ENCODE results near the gene ABLIM2.
A peak's percentile ranks its signal among the peaks of the same experiment; 100 is the strongest.

ABLIM2 gene

DNA sequence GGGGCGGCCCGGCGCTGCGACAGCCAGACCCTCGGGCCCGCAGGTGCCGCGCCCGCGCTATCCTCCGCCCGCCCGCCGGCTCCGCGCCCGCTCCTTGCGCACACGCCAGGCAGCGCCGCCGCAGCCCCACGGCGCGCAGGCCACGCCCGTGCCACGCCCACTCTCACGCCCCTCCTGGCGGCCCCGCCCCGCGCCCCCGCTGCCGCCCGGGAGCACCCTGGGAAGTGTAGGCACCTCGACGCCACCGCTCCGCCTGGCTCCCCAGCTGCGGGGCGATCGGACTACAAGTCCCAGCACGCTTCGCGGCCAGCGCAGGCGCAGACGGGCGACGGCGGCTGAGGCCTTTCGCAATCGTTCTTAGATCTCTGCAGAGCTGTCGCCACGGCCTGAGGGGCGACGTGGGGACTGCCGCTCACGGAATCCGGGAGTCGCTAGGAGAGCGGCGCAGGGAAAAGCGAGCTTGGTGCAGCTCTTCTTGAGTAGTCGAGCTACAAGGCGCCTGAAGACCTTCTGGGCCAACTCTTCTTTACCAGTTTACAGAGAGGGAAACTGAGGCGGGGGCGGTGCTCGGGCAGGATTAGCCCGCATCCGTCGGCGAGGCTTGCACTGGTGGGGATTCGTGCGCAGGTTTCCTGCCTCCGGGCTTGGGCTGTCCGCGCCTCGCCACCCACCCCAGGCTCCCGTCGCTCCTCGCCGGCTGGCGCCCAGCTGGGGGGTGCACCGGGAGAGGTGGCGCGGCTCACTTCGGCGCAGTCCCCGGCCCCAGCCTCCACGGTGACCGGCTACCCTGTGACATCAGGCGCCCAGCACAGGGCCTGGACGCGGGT lies at the start of gene ABLIM2:
TSS of gene ABLIM2 (minus strand) at position 104 of the 827 bp plus-strand sequence. CDS start 124 bp downstream, outside the sequence.
- DNase-seq: peak; percentile 86

DNA sequence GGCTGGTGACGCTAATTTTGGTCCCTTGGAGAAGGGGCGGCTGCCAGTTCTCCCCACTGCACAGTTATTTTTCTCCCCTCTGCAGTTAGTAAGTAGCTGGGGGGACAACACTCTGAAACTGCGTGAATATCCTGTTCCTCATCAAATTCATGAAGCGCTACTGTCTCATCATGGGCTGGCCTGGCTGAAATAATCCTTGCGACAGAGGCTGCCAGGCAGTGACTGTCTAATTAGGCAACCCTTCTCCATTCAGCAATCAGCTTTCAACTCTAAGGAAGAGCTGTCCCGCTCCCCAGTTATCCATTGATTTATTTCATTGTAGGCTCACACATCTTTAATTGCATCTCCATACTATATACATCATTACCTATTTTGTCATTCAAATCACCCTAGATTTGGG lies 48.7 kb upstream of the ABLIM2 start:
- DNase-seq: no peak

DNA sequence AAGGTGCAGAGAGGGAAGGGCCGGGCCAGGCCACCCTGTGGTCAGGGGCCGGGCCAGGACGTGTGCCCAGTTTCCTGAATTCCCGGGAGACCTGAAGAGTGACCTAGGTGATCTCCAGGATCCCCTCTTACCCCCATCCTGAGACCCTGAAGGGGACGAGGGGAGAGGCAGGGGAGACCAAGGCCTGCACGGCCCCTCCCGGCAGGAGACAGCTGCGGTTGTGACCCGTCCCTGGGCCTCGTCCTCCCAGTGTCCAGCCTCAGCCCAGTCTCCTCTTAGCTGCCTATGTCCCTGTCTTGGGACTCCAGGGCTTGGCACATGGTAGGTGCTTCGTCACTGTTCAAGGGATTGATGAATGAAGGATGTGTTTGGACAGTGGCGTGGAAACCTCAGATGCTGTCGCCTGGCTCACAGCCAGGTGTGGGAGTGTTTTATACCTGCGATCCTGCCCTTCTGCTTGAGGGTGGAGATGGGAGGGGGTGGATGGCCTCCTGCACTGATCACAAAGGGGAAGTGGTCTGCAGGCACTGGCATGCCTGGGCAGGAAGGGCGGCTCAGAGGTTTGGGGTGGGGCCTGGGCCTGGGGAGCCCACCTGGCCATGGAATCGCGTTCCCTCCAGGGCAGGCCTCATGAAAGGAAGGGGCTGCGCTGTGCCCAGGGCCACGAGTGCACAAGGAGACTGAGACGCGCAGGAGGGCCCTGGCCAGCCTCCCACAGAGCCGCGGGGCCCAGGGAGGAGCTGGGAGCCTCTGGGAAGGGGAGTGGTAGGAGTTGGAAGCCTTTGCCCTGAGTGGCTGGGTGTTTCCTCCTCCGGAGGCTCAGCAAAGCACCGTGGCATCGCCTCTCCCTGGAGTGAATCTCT lies 47.4 kb upstream of the ABLIM2 start:
- DNase-seq: no peak

DNA sequence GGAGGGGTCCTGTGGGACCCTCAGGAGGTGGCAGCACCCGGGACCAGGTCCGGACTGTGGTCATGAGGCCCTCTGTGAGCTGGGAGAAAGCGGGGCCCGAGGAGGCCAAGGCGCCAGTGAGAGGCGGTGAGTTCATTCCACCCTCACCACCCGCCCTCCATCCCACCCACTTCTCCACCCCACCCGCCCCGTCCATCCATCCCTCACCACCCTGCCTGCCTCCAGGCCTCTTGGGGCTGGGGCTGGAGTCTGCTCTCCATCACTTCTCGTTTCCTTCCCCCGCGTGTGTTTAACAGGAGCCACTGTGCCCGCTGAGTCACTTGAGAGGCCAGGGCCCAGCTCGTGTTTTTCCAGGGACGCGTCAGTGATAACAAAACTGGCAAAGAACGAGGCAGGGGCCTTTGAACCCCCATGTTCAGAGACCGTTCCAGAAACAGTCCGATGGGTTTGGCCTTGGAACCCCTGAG lies 46.7 kb upstream of the ABLIM2 start:
- no peak for DNase-seq

DNA sequence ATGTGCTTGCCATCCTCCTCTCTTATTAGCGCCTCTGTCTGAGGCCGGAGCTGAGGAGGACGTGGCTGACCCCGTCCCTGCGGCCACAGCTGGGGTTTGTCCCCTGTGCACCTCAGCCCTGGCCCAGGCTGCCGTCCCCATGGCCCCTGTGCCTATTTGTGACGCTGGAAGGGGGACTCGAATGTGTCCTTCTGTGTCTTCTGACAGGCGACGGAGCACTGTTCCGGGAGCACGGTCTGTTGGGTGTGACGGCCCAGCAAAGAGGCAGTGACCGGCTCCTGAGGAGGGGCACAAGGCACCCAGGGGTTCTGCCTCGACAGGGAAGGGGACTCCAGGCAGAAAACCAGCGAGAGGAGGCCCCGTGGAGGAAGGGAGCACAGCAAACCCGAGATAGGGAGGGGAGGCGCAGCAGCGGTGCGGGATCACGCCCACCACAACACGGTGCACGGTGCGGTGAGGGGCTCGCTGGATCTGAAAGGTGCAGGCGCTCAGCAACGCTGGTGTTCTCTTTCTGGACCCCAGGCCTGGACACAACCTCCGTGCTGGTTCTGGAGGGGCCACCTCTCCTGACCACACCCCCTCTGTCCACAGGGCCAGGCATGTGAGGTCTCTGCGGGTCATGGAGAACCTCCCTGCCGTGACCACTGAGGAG lies 46.1 kb upstream of the ABLIM2 start:
- DNase-seq: no peak

DNA sequence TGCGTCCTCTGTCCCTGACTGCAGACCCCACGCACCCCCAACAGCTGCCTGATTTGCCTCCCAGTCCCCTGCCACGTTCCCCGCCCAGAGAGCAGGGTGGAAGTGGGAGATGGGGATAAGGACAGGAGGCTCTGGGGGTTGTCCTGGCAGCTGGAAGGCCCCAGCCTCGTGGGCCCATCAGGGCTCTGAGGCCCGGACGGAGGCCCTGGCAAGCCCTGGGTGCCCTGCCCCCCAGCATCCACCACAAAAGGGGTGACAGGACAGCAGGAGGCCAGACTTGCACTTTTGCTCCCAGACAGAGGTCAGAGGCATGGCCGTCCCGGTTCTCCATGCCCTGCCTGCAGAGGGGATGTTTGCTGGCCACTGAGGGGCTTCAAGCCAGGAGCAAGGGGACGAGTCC lies 45.2 kb upstream of the ABLIM2 start:
- no peak for DNase-seq

DNA sequence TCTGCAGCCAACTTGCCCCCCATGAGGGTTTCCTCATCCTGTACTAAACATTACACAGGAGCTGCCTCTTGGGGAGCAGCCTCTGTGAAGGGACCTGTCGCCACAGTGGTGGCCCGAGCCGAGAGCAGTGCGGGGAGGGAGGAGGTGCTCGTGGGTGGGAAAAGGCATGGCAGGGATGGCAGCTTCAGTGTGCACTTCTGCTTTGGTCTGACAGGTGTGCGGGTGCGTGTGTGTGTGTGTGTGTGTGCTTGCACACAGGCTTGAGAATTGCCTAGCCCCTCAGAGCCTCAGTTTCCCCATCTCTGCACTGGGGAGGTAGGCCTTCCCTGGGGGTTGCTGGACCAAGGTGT lies 44.4 kb upstream of the ABLIM2 start:
- no peak for DNase-seq

DNA sequence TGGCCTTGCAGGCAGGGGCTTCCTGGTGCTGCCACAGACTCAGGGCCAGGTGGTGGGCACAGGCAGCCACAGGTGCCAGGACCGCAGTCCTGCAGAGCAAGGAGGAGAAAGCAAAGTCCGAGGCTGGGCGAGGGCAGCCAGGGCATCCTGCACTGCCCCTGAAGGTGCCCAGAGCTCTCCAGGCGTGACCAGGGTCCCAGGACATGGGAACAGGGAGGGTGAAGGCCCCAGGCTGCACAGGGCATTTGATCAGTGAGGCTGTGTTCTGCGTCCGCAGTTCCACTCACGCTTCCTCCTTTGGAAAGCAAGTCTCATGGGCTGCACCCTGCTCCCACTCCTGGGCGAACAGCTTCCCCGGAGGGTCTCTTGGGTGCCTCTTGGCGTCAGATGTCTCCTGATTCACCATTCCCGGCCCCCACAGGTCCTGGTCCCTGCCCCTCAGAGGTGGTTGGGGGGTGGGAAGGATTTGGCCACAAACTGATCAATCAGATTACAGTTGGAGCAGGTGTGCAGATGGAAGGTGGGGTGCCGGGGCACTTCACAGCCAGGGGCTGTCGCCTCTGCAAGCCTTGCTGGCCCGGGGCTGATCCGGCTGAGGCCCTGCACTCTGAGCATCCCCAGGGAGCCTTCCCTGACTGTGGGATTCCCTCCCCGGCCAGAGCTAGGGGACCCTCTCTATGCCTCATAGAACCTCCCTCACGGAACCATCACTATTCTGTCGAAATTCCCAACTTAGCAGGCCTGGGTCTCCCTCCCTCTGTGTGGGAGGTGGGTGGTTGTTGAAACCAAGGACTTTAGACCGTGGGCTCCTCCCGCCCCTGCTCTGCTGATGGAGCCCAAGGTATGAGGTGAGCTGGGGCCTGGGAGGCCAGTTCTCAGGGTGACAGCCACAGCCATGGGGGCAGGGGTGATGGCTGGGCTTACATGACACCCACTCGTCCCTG lies 43.8 kb upstream of the ABLIM2 start:
- DNase-seq: no peak

DNA sequence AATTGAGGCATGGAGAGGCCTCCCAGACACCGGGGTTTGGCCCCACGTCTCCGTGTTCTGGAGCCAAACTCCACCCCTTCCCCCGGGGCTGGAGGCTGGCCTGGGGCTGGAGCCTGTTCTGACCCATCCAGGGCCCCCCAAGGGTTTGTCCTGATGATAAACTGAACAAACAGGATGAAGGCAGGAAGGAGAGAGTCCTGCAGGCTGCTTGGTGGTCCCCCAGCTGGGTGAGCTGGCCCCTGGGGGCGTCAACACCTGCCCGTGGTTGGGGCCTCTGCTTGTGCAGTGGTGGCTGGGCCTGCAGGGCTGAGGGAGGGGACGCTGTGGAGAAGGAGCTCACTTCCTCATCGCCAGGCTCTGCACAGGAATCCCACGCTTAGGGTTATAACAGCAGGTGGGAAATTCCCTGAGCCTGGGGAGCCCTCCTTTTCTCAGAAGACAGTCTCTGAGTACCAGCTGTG lies 42.7 kb upstream of the ABLIM2 start:
- no peak for DNase-seq

DNA sequence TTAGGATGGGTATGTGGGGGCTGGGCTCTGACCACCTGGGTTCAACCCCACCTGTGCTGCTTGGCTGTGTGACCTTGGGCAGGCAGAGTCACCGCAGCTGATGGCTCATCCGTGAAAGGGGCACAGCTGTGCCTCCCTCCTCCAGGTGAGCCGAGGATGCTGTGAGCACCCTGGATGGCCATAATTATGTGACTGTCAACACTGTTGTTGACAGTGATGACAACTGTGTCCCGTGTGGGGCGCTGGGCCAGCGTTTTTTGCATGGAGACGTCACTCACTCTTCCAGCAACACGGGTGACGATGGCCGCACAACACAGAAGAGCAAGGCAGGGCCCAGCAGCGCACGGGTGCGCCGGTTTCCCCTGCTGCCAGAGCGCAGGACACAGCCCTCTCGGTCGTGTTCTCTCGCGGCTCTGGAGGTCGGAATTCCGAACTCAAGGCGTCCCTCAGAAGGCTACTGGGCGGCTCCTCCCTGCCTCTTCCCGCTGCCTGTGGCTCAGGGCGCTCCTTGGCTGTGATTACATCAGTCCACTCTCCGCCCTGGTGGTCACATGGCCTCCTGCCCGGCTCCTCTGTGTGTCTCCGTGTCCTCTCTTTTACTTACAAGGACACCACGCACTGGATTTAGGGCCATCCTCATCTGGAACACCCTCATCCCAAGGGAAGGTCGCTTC lies 41.8 kb upstream of the ABLIM2 start:
- no peak for DNase-seq

DNA sequence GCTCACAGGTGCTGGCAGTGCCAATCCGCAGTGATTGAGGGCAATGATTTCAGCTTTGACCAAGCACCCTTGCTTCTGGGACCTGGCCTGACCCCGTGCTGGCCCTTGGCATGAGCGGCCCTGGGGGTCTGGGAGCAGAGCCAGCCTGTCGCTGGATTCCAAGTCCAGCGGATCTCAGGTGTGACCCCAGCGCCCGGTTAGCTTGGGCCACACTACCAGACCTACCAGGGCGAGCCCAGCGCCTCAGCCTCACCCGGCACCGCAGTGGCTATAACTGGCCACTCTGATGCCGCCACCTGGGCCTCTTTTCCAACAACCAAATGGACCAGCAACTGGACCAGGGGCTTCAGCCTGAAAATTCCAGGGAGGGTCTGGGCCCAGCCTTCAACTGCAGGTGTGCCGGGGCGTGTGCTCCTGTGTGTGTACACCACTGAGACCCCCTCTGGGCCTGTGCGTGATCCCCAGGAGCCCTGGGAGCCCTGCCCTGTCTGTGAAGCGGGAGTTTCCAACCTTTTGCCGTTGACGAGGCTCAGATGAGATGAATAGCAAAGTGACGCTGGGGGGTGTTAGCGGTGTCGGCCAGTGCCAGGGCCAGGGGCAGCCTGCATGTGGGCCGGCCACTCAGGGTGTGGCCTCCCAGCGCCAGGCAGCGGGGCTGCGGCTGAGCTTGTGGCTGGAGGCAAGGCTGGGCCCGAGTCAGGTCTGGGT lies 41.1 kb upstream of the ABLIM2 start:
- DNase-seq: no peak

DNA sequence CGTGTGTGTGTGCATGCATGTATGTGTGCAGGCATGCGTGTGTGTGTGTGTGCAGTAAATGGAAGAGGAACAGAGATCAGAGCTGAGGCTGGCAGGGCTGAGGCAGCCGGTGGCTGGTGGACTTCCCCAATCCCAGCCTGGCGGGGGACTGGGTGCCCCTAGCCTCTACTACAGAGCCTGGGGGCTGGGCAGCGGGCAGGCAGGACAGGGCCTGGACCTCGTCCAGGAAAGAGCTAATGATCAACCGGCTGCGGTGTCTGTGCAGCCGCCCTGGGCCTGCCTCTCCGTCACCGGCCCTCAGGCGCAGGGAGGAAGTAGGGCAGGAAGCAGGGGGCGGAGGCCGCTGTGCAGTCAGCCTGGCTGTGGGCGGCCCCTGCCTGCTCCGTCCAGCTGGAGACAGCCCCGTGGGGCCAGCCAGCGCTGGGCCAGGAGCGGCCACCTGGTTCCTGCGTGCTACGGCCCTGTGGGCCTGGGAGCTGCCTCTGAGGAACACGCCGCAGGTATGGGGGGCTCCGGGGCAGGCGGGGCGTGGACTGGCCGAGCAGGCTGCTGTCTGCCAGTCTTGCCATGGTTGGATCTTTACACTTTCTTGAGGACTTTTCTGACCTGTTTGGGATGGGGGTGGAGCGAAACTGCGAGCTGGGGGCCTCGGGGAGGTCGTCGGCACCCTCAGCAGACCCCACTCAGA lies 40.4 kb upstream of the ABLIM2 start, which contains the start of gene SH3TC1:
TSS of gene SH3TC1 (plus strand) at position 385 of the 688 bp plus-strand sequence. CDS start 5,905 bp downstream, outside the sequence.
- DNase-seq: no peak

DNA sequence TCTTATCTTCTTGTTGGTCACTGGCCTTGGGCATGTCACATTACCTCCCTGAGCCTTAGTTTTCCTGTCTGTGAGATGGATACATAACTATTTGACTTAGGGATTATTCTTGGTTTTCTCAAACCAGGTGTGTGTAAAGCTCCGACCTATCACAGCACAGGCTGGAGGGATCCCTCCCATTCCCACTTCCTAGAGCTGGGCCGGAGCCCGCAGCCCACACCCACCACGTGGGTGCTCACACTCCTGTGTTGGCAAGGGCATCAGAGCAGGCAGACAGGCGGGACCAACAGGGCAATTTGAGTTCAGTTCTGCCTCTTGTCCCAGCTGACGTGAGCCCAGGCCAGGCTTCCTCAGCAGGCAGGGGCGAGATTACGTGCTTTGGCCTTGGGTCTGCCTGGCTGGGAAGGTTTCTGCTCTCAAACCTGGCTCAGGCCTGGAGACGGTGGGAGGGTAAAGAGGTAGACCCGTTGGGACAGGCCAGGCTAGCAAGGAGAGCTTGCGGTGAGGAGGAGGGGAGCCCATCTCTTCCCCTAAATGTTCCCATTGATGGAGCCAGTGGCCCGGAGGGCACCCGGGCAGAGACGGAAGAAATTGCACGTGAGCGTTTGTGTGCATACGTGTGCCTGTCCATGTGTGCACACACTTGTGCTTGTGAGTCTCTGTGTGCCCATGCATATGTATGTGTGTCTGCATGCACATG lies 39.7 kb upstream of the ABLIM2 start:
- no peak for DNase-seq

DNA sequence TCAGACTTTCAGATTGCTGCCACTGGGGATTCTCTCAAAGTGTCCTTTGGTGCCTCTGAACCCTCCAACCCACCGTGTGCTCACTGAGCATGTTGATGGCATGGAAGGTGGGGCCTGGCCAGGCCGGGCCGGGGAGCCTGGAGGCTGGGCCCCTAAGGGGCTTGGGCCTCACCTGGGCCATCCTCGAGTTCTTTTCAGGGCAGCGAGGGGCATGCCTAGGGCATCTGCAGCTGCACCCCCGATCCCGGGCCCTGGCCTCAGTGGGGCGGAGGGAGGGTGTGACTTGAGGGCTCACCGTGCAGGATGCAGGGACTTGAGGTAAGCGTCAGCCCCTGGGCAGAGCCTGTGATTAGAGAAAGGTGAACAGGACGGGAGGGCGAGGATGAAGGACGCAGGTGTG lies 38.9 kb upstream of the ABLIM2 start:
- no peak for DNase-seq

DNA sequence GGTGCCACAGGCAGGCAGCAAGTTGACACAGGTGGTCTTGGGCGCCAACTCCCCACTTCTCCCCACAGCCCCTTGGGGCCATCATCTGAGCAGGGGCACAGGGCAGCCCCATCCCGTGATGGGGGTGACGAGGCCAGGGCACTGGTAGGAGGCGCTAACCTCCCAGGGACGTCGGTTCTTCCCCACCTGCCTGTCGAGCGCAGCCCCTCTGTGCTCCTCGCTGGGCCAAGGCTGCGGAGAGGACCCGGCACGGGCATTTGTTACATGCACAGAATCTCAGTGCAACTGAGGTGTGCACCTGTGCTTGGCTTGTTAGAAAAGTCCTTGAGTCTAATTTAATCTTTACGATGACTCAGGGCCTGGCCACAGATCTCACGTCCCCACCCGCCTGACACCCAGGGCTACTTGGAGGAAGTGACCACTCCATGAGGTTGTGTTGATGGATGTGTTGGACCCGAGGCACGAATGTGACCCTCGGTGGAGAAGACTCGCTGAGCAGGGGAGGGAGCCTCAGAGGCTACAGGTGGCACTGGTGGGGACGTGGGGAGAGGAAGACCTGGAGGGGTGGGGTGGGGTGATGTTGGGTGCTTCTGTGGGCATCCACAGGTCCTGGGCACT lies 37.3 kb upstream of the ABLIM2 start:
- no peak for DNase-seq

DNA sequence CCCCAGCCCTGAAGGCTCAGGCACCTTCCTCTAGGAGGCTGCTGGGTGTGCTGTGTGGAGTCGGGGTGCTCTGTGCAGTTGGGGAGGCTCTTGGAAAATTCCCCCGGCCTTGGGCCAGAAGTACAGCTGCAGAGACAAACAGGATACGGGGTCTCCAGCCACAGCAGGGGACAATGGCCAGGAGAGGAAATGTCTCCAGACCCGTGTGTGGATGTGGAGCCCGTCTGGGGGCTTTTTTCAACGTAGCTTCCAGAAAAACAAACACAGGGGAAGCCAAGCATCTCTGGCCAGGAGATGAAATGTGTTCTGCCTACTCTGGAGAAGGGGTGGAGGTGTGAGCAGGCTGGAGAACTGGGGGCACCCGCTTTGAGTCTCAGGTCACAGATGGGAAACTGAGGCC lies 36.8 kb upstream of the ABLIM2 start:
- DNase-seq: no peak

DNA sequence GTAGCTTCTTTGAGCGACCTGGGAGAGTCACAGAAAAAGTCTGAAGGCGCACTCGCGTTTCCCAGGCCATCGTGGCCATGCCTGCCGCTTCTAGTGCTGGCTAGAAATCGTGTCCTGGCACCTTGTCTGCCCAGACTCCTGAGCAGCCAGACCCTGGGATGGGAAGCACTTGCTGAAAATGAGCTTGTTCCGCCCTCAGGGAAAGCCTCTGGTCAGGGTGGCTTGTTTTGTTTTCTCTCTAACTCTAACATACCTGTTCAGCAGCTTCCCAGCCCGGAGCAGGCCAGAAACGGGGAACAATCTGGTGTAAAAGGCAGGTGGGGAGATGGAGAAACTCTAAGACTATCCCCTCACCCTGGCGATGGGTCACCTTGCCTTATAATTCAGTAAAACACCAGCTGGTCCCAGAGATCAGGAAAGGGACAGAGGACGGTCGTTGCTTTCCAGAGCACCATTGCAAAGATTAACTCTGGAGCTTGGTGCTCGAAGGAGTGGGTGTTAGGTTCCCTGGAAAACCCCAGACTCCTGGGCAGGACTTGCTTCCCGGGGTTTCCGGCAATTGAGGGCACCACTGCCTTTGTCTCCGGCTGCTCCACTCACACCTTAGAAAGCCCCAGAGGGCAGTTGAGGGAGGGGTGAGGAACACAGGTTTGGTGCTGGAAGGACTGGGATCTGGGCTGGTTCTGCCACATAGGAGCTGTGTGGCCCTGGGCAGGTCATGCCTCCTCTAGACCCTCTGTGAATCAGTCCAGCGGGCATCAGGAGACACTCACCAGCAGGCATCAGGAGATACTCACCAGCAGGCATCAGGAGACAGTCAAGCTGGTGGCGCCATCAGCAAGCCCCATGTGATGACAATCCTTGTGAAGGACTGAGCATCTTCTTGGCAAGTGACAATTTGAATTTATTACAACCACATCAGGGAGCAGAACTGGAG lies 36.0 kb upstream of the ABLIM2 start:
- DNase-seq: no peak

Measured in NCI-H446 treated with DMSO at 0.1 percent for 48 hours (cell line).